Skin epidermis (tissue), 12 donors: ENCODE measurements around the gene ZNF593OS.

Experiments used
- H3K27ac ChIP-seq, 21 experiments: fragments of 200-600 bp; sonication (generic) in 11 of 21; one replicate each; pipeline ENCODE4 v1.5.0; 2020; ENCODE audit warnings: mild to moderate bottlenecking in 3 of 21, inconsistent platforms in 2 of 21, moderate library complexity in 2 of 21
- H3K4me3 ChIP-seq, 7 experiments: fragments of 200-600 bp; sonication (generic) in 2 of 7; one replicate each; pipeline ENCODE4 v1.5.0; 2020; ENCODE audit warnings: inconsistent platforms in 2 of 7, mild to moderate bottlenecking in 2 of 7, moderate library complexity in 1 of 7

ZNF593OS gene

GRCh38 chr1:26171084-26172072 is at the start of gene ZNF593OS:
Gene ZNF593OS, minus strand, starts transcription at chr1:26171832. Its CDS starts 171 bp downstream, at chr1:26171661.
- H3K4me3 ChIP-seq, result peak within 1 kb of the TSS in 4 of 7 experiments; percentile 79 to 92 (median 89)
- peak within 1 kb of the TSS in 5 of 21 experiments; percentile 86 to 94 (median 93) for H3K27ac ChIP-seq

DNA sequence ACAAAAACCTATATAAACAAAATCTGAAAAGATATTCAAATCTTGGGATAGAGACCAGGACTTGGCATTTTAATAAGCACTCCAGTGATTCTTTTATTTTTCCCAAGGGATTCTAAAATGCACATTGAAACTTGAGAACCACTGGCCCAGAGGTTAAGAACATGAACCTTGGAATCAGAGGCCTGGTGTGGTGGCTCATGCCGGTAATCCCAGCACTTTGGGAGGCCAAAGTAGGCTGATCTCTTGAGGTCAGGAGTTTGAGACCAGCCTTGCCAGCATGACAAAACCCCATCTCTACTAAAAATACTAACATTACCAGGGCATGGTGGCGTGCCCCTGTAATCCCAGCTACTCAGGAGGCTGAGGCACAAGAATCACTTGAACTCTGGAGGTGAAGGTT is 49.5 kb upstream of the ZNF593OS start:
- Histone ChIP-seq H3K4me3 (no peak overlapping the region), H3K27ac (no peak overlapping the region)

- H3K4me3 ChIP-seq, result no peak overlapping the region
- no peak overlapping the region for H3K27ac ChIP-seq
These were observed 48.7 kb upstream of the ZNF593OS start for GRCh38 chr1:26220199-26220912.

GRCh38 chr1:26218906-26219494 is 47.4 kb upstream of the ZNF593OS start:
- H3K27ac ChIP-seq, result no peak overlapping the region
- H3K4me3 ChIP-seq, result no peak overlapping the region

DNA sequence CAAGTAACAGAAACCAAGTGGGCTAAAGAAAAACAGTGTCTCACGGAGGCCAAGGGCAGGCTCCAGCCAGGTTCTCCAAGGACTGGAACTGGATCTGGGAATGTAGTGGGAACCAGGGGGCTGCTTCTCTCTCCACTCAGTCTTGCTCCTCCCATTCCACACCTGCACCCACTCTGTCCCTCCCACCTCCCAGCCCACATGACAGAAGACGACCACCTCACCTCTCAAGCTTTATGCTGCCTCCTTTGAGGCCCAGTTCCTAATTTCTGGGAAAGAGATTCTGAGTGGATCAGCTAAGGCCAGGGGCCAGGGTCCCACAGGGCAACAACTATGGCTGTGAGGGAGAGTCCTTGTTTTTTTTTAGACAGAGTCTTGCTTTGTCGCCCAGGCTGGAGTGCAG is 43.6 kb upstream of the ZNF593OS start:
- Histone ChIP-seq H3K4me3 (no peak overlapping the region), H3K27ac (no peak overlapping the region)

DNA sequence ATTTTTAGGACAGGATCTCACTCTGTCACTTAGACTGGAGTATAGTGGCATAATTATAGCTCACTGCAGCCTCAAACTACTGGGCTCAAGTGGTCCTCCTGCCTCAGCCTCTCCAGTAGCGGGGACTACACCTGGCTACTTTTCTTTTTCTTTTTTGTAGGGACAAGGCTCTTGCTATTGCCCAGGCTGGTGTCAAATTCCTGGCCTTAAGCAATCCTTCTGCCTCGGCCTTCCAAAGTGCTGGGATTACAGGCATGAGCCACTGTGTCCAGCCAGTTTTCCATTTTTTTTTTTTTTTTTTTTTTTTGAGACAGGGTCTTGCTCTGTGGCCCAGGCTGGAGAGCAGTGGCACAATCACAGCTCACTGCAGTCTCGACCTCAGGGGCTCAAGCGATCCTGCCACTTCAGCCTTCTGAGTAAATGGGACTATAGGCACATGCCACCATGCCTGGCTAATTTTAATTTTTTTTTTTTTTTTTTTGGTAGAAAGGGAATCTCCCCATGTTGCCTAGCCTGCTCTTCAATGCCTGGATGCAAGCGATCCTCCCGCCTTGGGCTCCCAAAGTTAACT is 41.8 kb upstream of the ZNF593OS start:
- H3K27ac ChIP-seq, result no peak overlapping the region
- H3K4me3 ChIP-seq, result no peak overlapping the region

GRCh38 chr1:26212726-26213125 is 41.1 kb upstream of the ZNF593OS start:
- no peak overlapping the region for H3K27ac ChIP-seq
- no peak overlapping the region for H3K4me3 ChIP-seq

DNA sequence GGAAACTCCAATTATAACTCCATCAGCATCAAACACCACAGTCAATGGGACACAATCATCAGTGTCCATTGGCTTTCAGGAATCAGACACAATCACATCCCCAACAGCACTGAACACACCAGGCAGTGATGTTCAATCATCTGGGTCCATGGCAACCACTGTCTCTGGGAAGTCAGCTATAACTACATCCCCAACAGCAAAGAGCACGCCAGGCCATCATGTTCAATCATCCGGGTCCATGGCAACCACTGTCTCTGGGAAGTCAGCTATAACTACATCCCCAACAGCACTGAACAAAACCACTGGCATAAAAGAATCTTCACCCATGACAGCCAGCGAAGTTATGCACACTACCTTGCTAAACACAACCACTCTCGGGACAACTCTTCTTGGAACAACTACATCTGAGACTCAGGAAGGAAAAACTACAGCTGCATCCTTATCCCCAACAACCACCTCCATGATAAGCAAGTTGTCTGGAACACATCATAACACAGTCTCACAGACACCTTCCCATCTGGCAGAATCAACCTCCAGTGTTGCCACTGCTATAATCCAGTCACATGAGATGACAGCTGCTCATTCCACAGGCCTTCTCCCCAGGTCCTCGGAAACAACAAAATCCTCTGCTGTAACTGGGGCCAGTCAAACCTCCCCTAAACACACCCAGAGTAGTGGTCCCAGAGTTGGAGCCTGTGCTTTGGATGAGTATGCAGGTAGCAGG is 38.7 kb upstream of the ZNF593OS start:
- Histone ChIP-seq H3K4me3 (no peak overlapping the region), H3K27ac (no peak overlapping the region)

DNA sequence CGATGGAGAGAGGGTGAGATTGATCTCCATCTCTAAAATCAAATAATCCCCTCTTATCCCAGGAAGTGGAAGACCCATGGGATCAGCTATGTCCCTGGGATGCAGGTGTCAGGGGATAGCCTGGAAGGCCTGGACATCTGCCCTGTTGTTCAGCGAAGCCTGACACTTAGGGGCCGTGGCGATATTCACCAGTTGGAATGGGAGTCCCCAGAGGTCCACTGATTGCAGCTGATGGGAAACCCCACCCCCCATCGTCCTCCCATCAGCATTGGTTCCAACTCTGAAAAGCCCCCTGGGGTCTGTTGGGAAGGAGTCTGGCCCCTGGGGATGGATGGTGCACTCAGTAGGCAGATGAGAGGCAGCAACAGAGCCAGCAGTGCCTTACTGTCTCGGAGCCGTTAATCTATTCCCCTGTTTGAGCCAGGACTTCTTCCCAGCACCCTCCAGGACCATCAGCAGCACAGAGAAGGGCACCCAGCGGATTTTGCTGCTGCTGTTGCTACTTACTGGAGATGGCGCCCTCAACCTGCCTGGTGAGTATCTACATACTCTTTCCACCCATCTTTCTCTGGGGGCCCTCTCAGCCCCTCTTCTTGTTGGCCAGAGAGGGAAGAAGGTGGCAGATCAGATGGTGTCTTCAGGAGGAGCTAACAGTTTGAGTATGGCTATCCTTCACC is 32.1 kb upstream of the ZNF593OS start:
- H3K27ac ChIP-seq, result no peak overlapping the region
- no peak overlapping the region for H3K4me3 ChIP-seq

- Histone ChIP-seq H3K4me3 (no peak overlapping the region), H3K27ac (no peak overlapping the region)
These were observed 28.8 kb upstream of the ZNF593OS start for GRCh38 chr1:26200413-26200812.

- Histone ChIP-seq H3K4me3 (no peak overlapping the region), H3K27ac (no peak overlapping the region)
These were observed 26.2 kb upstream of the ZNF593OS start for GRCh38 chr1:26197813-26198212.

DNA sequence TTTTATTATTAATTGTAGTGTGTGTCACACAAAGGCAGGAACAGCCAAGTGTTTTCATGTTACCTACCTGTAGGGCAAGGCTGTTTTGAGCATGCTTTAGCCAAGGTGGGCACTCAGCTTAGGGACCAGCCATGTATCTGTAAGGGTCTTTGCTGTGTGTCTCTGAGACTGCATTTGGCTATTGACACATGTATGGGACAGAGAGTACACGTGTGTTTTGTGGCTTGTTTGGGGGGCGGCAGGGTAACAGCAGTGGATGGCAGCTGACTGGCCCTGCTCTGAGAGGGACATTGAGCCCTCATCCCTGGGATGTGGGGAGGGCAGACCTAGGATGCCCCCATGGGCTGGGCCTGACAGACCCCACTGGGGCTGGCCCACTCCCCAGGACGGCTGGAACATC is 25.7 kb upstream of the ZNF593OS start:
- H3K4me3 ChIP-seq, result no peak overlapping the region

DNA sequence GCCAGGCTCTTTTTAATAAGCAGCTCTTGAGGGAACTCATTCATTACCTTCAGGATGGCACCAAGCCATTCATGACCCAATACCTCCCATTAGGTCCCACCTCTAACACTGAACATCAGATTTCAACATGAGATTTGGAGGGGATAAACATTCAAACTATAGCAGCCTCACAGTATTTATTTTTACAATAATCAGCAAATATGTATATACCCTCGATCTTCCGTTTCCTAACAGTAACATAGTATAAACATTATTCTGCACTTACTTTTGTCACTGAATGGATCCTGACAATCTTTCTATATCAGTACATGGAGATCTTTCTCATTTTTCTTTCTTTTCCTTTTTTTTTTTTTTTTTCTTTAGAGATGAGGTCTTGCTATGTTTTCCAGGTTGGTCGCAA is 24.2 kb upstream of the ZNF593OS start:
- H3K4me3 ChIP-seq, result no peak overlapping the region
- H3K27ac ChIP-seq, result no peak overlapping the region

More for the DNA sequence above, 25.7 kb upstream of the ZNF593OS start:
- no peak overlapping the region for H3K27ac ChIP-seq

DNA sequence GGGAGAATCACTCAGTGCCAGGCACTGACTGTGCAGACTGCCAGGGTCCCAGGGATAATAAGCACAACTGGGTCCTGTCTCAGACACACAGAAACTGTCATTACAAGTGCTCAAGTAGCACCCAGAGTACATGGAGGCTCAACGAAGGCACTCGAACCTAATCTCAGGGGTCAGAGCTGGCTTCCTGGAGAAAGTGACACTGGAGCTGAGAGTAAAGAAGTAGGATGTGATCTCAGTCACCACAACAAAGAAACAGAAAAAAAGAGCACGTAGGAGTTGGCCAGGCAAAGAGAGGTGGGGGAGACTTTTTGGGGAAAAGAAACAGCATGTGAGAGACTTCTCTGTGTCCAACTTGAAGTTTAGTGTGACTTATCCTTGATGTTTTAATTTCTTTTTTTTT is 20.1 kb upstream of the ZNF593OS start:
- H3K27ac ChIP-seq, result no peak overlapping the region
- H3K4me3 ChIP-seq, result no peak overlapping the region

GRCh38 chr1:26190373-26190987 is 18.8 kb upstream of the ZNF593OS start, which contains the start of gene CATSPER4:
Gene CATSPER4, plus strand, starts transcription at chr1:26190602. Its CDS starts 26 bp downstream, at chr1:26190628.
- H3K4me3 ChIP-seq, result no peak within 1 kb of the TSS
- H3K27ac ChIP-seq, result no peak within 1 kb of the TSS

DNA sequence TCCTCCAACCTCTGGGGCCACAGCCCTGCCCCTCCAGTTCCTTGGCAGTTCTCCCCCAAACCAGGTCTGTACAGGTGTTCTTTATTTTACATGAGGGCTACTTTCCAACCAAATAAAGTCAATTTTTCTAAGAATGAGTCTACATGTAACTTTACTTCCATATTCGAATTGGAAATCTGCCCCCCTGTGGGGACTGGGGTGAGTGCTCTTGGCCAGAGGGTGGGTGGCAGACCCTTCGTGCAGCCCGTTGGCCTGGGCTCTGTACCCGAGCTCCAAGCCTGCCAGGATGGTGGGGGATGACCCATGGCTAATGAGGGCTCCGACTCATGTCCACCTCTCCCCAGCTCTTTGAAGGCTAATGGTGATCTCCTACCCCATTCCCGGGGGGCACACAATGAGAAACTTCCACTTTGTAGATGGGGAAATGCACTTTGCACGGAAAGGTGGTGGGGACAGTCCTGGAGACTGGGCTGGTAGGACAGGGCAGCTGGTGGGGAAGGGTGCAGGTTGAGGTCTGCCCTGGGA is 18.2 kb upstream of the ZNF593OS start:
- Histone ChIP-seq H3K4me3 (no peak overlapping the region), H3K27ac (no peak overlapping the region)

DNA sequence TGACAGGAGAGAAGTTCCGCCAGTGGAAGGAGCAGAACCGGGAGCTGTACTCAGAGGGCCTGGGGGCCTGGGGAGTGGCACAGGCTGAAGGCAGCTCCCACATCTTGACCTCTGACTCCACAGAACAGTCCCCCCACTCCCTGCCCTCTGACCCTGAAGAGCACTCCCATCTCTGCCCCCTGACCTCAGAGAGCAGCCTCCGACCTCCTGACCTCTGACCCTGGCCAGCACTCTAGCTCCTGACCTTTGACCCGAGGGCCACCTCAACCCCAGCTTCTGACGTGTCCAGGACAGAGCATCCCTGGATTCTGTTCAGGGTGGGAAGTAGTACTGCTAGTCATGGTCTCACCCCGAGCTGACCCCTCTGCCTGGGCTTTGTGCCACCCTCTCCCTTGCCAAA is 17.7 kb upstream of the ZNF593OS start:
- Histone ChIP-seq H3K4me3 (no peak overlapping the region), H3K27ac (no peak overlapping the region)

DNA sequence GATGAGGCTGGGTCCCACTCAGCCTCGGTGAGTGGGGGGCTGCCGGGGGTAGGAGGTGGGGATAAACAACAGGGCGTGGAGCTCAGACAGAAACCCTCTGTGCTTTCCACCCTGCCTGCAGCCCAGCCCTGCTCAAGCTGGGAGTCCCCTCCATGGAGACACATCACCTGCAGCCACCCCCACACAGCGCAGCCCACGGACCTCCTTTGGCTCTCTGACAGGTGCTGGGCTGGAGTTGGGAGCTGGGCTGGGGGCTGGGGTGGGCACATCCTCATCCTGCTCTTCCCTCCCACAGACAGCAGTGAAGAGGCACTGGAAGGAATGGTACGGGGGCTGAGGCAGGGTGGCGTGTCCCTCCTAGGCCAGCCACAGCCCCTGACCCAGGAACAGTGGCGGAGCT is 16.8 kb upstream of the ZNF593OS start:
- Histone ChIP-seq H3K4me3 (no peak overlapping the region), H3K27ac (no peak overlapping the region)
